Stimulated activated CD8-positive, alpha-beta memory T cell treated with anti-CD3 and anti-CD28 coated beads, Interleukin-2, amount 100 ng/mL, for 1 hour (primary cell): ENCODE results near the gene EPB41.
"Not testable (repeated sequence)": the region's sequence is repeated elsewhere in the genome, so short reads cannot be mapped to it uniquely, and the experiment has no call there.

Source experiments
- DNase-seq, 2 donors: peaks; one replicate each; pipeline ENCODE4 v3.0.0-alpha.2; 2020; ENCODE audit warnings: low read depth in 2 of 2

The EPB41 gene

DNA sequence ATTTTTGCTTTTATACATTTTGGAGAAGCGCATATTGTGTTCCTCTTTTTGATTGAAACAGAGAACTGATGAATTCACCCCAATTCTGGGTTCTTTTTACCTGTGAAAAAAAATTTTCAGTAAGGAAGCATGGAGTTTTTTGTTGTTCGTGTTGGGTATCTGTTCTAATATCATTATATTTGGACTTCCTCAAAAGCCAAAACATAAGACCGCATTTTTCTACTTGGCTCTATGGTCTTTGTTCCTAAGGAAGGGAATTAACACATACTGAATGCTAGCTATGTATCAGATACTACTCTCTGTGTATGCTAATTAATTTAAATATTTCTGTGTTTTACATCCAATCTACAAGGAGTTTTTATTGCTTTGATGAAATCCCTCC lies 12.9 kb downstream of the EPB41 start:
- DNase-seq = no peak

DNA sequence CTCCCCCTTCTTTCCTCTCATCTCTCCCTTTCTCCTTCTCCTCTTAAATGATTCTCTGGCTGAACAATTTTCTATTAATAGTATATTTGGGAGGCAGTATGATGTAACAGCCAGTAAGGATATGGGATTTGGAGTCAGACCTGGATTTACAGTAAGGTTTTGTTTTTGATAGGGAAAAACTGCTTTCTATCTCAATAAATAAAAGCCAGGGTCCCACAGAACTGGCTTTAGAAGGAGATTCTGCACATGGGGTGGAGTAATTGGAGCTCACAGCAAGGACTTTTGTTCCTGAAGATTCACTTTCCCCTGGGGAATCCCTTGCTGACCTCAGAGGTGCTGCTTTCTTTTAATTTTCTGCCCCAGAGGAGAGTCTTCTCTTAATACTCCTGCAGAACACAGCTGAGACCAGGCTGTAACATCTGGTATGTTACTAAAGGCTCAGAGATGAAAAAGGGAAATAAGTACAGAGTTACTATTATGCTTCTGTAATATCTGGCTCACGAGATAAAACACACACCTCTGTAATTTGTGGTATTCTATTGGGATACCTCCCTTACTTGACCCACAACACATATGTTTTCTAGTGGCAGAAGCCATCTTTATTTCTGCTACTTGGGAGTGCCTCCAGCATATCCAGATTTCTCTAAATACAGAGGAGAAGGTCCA lies 13.4 kb downstream of the EPB41 start:
- DNase-seq = no peak

DNA sequence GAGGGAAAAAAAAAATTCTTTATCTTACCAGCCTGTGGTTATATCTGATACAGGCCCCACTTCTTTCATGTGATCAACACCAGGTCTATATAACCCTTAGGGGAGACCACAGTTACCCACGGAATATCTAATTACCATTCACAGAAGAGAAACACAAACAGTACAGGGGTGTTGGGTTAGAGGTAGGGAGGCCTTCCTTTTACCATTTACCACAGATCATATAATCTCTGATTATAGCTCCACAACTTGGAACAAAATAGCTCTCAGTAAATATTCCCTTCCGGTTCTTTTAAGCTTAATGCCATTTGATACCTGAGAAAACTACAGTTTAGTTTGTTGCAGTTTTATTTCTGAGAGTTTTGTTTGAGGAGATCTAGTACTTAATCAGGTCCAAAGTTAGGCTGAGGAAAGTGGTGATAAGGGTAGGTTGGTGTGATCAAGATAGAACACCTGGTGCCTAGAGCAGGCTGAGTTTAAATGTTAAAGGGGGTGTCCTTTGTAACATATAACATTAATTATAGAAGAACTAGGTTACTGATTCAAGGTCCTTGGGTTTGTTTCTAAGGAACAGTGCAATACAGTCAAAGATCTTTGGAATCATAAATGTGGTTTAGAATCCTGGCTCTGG lies 14.1 kb downstream of the EPB41 start:
- DNase-seq = no peak

DNA sequence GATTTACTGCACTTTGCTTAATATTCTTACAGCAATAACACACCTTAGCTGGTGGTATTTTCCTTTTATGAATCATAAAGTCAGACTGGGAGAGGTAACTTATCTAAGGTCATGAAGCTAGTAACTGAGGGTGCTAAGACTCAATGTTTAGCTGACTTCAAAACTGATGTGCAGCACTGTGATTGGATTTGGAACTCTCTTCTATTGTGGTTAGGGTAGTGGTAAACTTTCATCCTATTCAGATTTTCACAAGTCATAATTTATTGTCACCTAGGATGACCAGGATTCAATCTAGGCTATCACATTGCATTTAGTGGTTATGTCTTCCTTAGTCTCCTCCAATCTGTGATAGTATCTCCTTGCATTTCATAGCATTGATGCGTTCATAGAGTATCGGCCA lies 18.9 kb downstream of the EPB41 start:
- no peak for DNase-seq

DNA sequence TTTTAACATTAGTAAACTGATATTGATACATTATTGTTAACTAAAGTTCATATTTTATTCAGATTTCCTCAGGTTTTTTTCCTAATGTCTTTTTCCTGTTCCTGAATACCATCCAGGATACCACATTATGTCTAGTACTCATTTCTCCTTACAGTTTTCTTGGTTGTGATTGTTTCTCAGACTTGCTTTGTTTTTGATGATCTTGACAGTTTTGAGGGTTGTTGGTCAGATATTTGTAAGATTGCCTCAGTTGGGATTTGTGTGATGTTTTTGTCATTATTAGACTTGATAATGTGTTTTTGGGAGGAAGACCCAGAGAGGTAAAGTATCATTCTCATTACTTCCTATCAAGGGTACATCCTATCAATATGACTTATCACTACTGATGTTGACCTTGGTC lies 19.5 kb downstream of the EPB41 start:
- DNase-seq = no peak

DNA sequence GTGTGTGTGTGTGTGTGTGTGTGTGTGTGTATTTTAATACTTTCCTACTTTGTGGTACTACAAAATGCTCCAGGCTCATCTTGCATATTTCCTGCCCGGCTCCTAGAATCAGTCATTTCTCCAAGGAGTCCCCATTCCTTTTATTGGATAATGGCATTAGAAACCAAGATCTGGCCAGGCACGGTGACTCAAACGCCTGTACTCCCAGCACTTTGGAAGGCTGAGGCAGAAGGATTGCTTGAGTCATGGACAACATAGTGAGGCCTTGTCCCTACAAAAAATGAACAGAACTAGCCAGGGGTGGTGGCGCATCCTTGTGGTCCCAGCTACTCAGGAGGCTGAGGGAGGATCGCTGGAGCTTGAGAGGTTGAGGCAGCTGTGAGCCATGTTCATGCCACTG lies 20.3 kb downstream of the EPB41 start:
- DNase-seq = no peak

DNA sequence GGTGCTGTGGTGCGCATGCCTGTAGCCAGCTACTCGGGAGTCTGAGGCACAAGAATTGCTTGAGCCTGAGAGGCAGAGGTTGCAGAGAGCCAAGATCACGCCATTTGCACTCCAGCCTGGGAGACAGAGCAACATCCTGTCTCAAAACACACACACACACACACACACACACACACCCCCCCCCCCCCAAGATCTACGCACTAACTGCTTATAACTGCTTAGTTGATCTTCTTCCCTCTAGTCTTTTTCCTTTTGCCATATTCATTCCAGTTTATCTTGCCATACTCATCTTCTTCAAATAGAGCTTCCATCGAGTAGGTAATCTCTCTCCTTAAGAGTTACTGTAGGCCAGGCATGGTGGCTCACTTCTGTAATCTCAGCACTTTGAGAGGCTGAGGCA lies 20.9 kb downstream of the EPB41 start:
- DNase-seq = no peak

DNA sequence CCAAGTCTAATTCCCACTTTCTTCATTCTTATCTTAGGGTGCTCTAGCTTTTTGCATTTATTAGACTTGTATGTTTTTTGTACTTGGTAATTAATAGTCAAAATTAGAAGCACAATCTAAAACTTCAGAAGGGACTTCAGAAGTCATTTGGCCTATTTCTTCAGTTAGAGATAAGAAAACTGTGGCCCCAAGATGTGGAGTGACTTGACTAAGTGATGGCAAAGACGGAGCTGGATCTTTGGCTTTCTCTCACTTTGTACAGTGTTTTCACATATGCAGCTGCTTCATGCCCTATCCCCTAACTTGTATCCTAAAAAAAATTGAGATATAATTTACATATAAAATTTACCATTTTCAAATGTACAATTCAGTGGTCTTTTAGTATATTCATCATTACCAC lies 21.7 kb downstream of the EPB41 start:
- no peak for DNase-seq

DNA sequence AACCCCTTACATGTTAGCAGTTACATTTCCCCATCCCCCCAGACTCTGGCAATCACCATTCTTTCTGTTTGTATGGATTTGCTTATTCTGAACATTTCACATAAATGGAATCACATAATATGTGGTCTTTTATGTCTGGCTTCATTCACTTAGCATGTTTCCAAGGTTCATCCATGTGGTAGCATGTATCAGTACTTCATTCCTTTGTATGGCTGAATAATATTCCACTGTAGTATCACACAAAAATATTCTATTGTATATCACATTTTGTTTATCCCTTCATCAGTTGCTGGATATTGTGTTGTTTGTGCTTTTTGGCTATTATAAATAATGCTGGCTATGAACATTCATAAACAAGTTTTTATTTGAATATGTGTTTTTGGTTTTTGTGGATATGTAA lies 22.2 kb downstream of the EPB41 start:
- DNase-seq = no peak

DNA sequence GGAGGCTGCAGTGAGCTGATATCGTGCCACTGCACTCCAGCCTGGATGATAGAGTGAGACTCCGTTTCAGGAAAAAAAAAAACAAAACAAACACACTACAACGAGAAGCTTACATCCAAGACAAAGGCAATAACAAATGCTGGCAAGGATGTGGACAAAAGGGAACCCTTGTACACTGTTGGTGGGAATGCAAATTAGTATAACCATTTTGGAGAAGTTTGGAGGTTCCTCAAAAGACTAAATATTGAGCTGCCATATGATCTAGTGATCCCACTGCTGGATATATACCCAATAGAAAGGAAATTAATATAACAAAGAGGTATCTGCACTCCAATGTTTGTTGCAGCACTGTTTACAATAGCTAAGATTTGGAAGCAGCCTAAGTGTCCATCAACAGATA lies 29.2 kb downstream of the EPB41 start:
- DNase-seq = not testable (repeated sequence)

DNA sequence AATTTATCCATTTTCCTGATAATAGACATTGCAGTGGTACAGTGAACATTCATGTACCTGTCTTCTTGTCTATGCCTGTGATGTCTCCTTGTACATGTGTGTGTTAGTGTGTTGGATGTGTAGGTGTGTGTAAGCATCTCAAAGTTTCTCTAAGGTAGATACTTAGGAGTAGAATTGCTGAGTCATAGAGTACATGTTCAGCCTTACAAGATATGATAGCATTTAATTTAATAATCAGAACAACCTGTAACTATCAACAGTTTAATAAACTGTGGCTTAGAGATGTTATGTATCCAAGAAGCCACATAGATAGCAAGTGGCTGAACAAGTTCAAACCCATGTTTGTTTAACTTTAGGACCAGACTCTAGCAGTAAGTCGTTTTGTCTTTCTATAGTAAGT lies 35.6 kb downstream of the EPB41 start:
- DNase-seq = no peak

DNA sequence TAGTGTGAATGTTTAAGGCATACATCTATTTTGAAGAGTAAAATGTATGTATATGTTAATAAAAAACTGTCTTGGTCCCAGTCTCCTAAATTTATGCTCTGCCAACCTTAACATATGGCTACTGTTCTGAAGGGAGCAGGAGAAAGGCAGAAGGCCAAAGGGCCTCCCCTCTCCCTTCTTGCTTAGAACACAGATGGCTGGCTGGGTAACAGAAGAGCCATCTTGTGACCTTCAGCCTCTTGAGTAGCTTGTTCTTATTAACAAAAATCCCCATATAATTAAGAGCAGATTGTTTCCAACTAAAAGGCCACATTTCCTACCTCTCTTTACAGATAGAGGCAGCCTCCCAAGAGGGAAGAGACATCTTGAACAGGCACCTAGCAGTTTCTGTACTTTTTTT lies 36.1 kb downstream of the EPB41 start:
- DNase-seq = no peak

DNA sequence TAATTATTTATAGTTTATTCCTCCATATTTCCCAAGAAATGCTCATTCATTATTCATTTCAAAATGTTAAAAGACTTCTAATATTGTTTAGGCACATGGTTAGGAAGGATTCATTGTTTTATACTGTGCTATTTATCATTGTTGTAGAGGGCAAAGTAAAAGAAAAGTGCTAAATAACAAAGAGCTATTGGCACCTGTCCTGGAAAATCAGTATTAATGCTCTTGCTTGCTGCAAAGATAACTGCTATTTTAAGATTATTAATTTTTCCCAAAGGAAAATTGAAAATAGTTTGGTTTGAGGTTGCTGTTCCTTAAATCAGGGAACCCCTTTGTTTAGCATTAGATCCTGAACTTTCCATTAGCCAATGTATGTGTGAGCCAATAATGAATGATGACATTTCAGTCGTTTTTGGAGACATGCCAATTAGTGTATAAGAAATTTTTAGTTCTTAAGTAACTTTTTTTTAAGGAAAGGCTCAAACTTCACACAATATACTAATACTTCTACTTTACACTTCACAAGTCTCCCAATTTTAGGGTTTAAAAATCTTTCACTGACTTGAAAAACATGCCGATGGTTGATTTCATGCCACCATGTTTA lies 39.9 kb downstream of the EPB41 start:
- no peak for DNase-seq

DNA sequence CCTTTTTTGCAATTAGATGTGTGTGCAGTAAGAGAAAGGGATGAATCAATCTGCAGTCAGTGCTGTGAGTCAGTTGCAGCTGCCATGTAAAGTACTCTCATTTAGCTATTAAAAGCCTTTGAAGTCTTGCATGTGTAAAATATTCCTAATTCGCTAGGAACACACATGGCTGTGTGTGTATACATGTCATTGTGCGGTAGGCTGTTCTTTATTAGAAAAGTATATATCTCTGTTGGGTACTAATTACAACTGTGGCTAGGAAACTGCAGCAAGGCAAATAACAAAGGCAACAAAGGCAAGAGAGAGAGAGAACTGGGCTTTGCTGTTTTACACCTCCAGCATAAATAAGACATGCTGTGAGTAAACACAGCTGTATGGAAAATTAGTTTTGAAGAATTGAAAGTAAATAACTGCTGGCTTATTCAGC lies 41.7 kb downstream of the EPB41 start:
- no peak for DNase-seq

DNA sequence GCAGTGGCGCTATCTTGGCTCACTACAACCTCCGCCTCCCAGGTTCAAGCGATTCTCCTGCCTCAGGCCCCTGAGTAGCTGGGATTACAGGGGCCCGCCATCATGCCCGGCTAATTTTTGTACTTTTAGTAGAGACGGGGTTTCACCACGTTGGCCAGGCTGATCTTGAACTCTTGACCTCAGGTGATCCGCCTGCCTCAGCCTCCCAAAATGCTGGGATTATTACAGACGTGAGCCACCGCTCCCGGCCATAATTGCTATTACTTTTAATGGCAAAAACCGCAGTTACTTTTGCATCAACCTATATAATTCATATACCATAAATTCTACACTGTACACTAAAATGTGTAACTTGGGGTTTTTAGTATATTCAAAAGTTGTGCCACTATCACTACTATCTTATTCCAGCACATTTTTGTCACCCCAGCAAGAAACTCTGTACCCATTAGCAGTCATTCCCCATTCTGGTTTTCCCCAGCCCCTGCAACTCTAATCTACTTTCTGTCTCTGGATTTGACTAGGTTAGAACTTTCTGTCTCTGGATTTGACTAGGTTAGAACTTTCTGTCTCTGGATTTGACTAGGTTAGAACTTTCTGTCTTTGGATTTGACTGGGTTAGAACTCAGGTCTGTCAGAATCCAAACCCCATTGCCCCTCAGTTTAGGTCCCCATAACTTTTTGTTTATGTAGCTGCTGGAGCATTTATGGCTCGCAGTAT lies 47.9 kb downstream of the EPB41 start:
- not testable (repeated sequence) for DNase-seq

DNA sequence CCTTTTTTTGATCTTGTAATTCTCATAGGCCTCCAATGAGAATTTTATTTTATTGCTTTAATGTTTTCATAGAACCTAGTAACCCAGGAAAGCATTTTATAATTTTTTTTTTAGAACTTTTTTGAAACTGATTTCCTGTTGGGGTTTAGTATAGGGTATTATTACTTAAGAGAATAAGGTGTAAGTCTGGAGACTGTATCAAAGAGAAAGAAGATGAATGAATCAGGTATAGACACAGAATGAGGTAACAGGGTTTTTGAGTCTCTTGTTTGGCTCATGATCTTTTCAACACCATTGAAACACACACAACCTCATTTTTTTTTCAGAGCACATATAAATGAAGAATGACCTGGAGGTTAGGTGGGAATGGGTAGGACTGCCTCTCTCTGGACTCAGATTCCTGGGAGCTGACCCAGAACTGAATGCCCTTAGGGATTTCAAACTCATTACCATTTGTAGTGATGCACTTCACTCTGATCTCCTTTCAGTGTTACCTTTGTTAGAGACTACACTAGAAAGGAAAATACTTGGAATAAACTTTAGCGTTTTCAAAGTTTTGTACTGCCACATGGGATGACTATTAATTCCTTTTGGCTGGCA lies 51.0 kb downstream of the EPB41 start:
- no peak for DNase-seq

DNA sequence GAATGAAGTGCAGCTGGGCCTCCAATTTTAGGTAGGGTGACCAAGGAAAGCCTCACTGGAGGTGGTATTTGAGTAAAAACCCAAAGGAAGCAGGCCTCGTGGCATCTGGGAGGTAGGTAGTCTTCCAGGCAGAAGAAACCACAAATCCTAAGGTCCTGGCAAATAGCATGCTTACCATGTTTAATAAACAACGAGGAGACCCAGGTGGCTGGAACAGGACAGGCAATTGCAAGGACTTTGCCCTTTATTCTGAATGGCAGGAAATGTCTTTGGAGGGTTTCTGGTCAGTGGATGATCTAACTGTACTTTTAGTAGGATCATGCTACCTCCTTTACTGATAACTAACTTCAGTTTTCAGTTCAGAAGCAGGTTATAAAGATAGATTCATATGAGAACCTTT lies 52.2 kb downstream of the EPB41 start:
- no peak for DNase-seq

DNA sequence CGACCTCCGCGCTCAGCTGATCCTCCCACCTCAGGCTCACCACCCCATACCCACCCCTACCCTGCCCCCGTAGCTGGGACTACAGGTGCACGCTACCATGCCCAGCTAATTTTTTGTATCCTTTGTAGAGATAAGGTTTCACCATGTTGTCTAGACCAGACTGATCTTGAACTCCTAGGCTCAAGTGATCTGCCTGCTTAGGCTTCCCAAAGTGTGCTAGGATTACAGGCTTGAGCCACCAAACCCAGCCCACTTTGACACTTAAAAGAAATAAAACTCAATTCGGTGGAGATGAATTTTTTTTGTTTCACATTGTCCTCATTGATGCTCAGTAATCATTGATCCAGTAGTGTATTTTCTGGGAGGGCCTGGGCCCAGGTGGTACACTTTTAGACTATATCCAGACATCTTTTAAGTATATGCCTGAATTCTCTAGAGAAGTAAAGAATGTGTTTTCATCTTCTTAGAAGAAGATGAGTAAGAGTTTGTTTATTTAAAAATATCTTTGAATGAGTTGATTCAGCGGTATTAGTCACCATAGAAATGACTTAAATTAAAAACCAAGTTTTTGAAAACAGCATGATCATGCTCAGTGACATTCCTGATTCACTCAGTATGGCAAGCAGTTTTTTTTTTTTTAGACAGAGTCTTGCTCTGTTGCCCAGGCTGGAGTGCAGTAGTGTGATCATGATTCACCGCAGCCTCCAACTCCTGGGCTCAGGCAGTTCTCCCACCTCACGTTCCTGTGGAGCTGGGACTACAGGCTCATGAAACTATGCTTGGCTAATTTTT lies 57.8 kb downstream of the EPB41 start:
- no peak for DNase-seq

DNA sequence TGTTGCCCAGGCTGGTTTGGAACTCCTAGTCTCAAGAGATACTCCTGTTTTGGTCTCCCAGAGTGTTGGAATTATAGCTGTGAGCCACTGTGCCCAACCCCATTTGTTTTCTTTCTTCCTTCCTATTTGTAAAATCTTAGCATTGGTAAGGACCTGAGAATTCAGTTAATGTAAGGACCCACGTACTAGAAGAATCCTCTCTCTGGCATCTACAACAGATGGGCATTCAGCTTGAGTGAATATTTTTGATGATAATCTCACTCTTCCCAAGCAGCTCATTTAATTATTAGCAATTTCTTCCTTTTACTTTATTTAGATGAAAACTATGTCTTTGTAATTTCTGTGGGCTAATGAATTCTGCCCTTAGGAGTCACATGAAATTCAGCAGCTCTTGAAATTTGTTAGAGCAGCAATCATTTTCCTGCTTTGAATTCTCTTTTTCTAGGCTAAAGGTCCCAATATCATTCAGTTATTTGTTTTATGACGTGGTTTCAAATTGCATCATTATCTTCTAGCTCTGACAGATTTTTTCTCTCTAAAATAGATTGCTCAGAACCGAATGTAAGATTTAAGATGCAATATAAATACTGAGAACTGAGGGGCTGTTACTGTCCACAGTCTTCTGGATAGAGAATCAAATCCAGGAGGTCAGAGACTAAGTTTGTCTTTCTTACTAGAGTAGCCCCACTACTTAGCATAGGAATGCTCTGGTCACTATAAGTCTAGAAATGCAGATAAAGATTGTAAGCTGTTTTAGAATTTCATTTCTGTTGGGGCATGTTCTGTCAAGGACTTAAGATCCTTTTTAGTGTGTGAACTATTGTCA lies 59.4 kb downstream of the EPB41 start:
- no peak for DNase-seq

DNA sequence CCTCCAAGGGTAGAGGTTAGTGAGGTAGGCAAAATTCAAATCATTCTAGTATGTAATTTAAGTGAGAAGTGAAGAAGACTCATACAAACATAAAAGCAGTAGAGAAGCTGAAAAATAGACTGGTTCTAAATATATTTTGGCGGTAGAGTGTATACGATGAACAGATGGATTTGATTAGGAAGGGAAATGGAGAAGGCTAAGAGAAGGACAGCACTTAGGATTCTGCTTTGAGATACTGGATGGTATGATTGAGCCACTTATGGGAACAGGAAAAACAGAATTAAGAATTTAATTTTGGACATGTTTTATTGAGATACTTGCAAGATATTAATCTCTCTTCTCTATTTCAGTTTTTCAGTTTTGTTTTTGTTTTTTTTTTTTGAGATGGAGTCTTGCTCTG lies 60.1 kb downstream of the EPB41 start:
- no peak for DNase-seq

DNA sequence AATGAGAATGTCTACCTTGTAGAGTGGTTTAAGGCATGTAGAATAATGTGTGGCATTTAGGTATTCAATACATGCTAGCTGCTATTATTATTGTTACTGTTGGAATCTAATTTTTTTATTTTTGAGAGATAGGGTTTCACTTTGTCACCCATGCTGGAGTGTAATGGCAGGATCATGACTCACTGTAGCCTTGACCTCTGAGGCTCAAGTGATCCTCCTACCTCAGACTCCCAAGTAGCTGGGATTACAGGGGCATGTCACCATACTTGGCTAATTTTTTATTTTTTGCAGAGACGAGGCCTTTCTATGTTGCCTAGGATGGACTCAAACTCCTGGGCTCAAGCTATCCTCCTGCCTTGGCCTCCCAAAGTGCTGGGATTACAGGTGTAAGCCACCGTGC lies 61.9 kb downstream of the EPB41 start:
- no peak for DNase-seq
